HEK293 (cell line): ENCODE data around the gene HES7.
A peak's percentile ranks its signal among the peaks of the same experiment; 100 is the strongest.

Source experiments
- CTCF ChIA-PET: fragments of 350-600 bp; formaldehyde crosslinking; extraction: SDS; loops from one replicate; lab custom pipeline; 2021; ENCODE audit warnings: antibody characterized with exemption; lab: Yijun Ruan, JAX
- POLR2A ChIA-PET: fragments of 300-600 bp; formaldehyde crosslinking; extraction: SDS; loops from one replicate; lab custom pipeline; 2020; ENCODE audit warnings: antibody characterized with exemption, inconsistent platforms; lab: Yijun Ruan, JAX
- H3K27ac ChIP-seq: fragments of 200-500 bp; sonication (Bioruptor generic); 2 replicates; pipeline ENCODE4 v1.5.1; 2014; ENCODE audit warnings: low read depth, low read length, control low read depth, inconsistent platforms; ENCODE audit errors: extremely low read depth
- H3K36me3 ChIP-seq, 2 experiments: fragments of 200-500 bp in 1 of 2; sonication (Bioruptor generic) in 1 of 2; 1 replicate in 1 of 2; 2 replicates in 1 of 2; pipeline ENCODE4 v1.5.1; 2014 to 2017; ENCODE audit warnings: inconsistent platforms in 2 of 2, low read length in 2 of 2; ENCODE audit not compliant: control insufficient read depth in 2 of 2, insufficient read depth in 1 of 2
- H3K4me1 ChIP-seq: fragments of 200-500 bp; sonication (Bioruptor generic); 2 replicates; pipeline ENCODE4 v1.5.1; 2014; ENCODE audit warnings: mild to moderate bottlenecking, low read length, inconsistent platforms; ENCODE audit not compliant: control insufficient read depth, insufficient read depth
- H3K4me3 ChIP-seq: 2 replicates; pipeline ENCODE4 v1.5.1; 2011; ENCODE audit warnings: low read depth, mild to moderate bottlenecking, control low read depth, low read length, moderate library complexity
- H3K9me3 ChIP-seq: fragments of 200-500 bp; sonication (Bioruptor generic); 2 replicates; pipeline ENCODE4 v1.5.1; 2014; ENCODE audit warnings: low read depth, low read length, inconsistent platforms; ENCODE audit not compliant: control insufficient read depth, insufficient read depth
- EGR2 ChIP-seq: fragments of 450-650 bp; formaldehyde crosslinking; IDR thresholded peaks from 2 replicates; pipeline ENCODE4 v1.5.1; 2016; ENCODE audit warnings: low read depth, missing biosample characterization, missing genetic modification characterization
- GLI4 ChIP-seq: fragments of 450-650 bp; formaldehyde crosslinking; IDR thresholded peaks from 2 replicates; pipeline ENCODE4 v1.5.1; 2016; ENCODE audit warnings: missing biosample characterization, missing genetic modification characterization
- HOXD13 ChIP-seq: sonication (generic); formaldehyde crosslinking; IDR thresholded peaks from 2 replicates; pipeline ENCODE4 v1.8.0; 2022; ENCODE audit warnings: missing genetic modification reagents, borderline replicate concordance
- KLF7 ChIP-seq: fragments of 450-650 bp; formaldehyde crosslinking; IDR thresholded peaks from 2 replicates; pipeline ENCODE4 v1.5.1; 2016; ENCODE audit warnings: missing biosample characterization, missing genetic modification characterization, borderline replicate concordance
- REPIN1 ChIP-seq: fragments of 450-650 bp; formaldehyde crosslinking; IDR thresholded peaks from 2 replicates; pipeline ENCODE4 v1.5.1; 2017; ENCODE audit warnings: missing biosample characterization, missing genetic modification characterization, low read depth
- SALL2 ChIP-seq: fragments of 450-650 bp; formaldehyde crosslinking; IDR thresholded peaks from 2 replicates; pipeline ENCODE4 v1.5.0; 2017; ENCODE audit warnings: missing biosample characterization, mild to moderate bottlenecking, missing genetic modification characterization, borderline replicate concordance
- SCRT2 ChIP-seq: fragments of 450-650 bp; formaldehyde crosslinking; IDR thresholded peaks from 2 replicates; pipeline ENCODE4 v1.5.1; 2016; ENCODE audit warnings: missing biosample characterization, missing genetic modification characterization
- YY1 ChIP-seq: fragments of 450-650 bp; formaldehyde crosslinking; IDR thresholded peaks from 2 replicates; pipeline ENCODE4 v1.5.1; 2018; ENCODE audit warnings: missing biosample characterization, missing genetic modification characterization
- ZBTB17 ChIP-seq: fragments of 450-650 bp; formaldehyde crosslinking; IDR thresholded peaks from 2 replicates; pipeline ENCODE4 v1.5.1; 2016; ENCODE audit warnings: missing biosample characterization, missing genetic modification characterization
- ZFP41 ChIP-seq: fragments of 450-650 bp; formaldehyde crosslinking; IDR thresholded peaks from 2 replicates; pipeline ENCODE4 v1.5.1; 2016; ENCODE audit warnings: missing biosample characterization, missing genetic modification characterization, borderline replicate concordance
- ZNF174 ChIP-seq: fragments of 450-650 bp; formaldehyde crosslinking; IDR thresholded peaks from 2 replicates; pipeline ENCODE4 v1.5.0; 2017; ENCODE audit warnings: missing biosample characterization, mild to moderate bottlenecking, missing genetic modification characterization
- ZNF223 ChIP-seq: fragments of 450-650 bp; formaldehyde crosslinking; IDR thresholded peaks from 2 replicates; pipeline ENCODE4 v1.5.1; 2016; ENCODE audit warnings: missing biosample characterization, missing genetic modification characterization
- ZNF324 ChIP-seq: fragments of 450-650 bp; formaldehyde crosslinking; IDR thresholded peaks from 2 replicates; pipeline ENCODE4 v1.5.1; 2016; ENCODE audit warnings: missing biosample characterization, missing genetic modification characterization
- ZNF350 ChIP-seq: fragments of 450-650 bp; formaldehyde crosslinking; IDR thresholded peaks from 2 replicates; pipeline ENCODE4 v1.5.0; 2017; ENCODE audit warnings: missing biosample characterization, mild to moderate bottlenecking, missing genetic modification characterization
- ZNF354C ChIP-seq: fragments of 450-650 bp; formaldehyde crosslinking; IDR thresholded peaks from 2 replicates; pipeline ENCODE4 v1.5.1; 2016; ENCODE audit warnings: missing biosample characterization, missing genetic modification characterization, low read depth, borderline replicate concordance
- ZNF473 ChIP-seq: fragments of 450-650 bp; formaldehyde crosslinking; IDR thresholded peaks from 2 replicates; pipeline ENCODE4 v1.5.1; 2017; ENCODE audit warnings: missing biosample characterization, missing genetic modification characterization
- ZNF548 ChIP-seq: fragments of 450-650 bp; formaldehyde crosslinking; IDR thresholded peaks from 2 replicates; pipeline ENCODE4 v1.5.1; 2016; ENCODE audit warnings: missing biosample characterization, missing genetic modification characterization
- ZNF549 ChIP-seq: fragments of 450-650 bp; IDR thresholded peaks from 2 replicates; pipeline ENCODE4 v1.5.1; 2018; ENCODE audit warnings: missing biosample characterization, missing genetic modification characterization, mild to moderate bottlenecking, inconsistent platforms, moderate library complexity
- ZNF555 ChIP-seq: fragments of 450-650 bp; formaldehyde crosslinking; conservative IDR thresholded peaks from 2 replicates; pipeline ENCODE4 v1.5.1; 2017; ENCODE audit warnings: missing biosample characterization, mild to moderate bottlenecking, missing genetic modification characterization, inconsistent platforms
- ZNF571 ChIP-seq: fragments of 450-650 bp; formaldehyde crosslinking; IDR thresholded peaks from 2 replicates; pipeline ENCODE4 v1.5.0; 2017; ENCODE audit warnings: missing biosample characterization, missing genetic modification characterization
- ZNF610 ChIP-seq: fragments of 450-650 bp; formaldehyde crosslinking; IDR thresholded peaks from 2 replicates; pipeline ENCODE4 v1.5.1; 2016; ENCODE audit warnings: missing biosample characterization, missing genetic modification characterization, borderline replicate concordance
- ZNF626 ChIP-seq: fragments of 450-650 bp; sonication (Bioruptor Pico); formaldehyde crosslinking; IDR thresholded peaks from 2 replicates; pipeline ENCODE4 v1.5.1; 2018; ENCODE audit warnings: missing biosample characterization, missing genetic modification characterization, inconsistent platforms
- ZNF664 ChIP-seq: fragments of 450-650 bp; formaldehyde crosslinking; IDR thresholded peaks from 2 replicates; pipeline ENCODE4 v1.5.1; 2016; ENCODE audit warnings: missing biosample characterization, missing genetic modification characterization
- ZNF747 ChIP-seq: fragments of 450-650 bp; formaldehyde crosslinking; IDR thresholded peaks from 2 replicates; pipeline ENCODE4 v1.5.1; 2016; ENCODE audit warnings: missing biosample characterization, missing genetic modification characterization
- ZNF791 ChIP-seq: fragments of 450-650 bp; formaldehyde crosslinking; IDR thresholded peaks from 2 replicates; pipeline ENCODE4 v1.5.1; 2016; ENCODE audit warnings: missing biosample characterization, missing genetic modification characterization
- TF ChIP-seq, protein P1 (sequence below): fragments of 450-650 bp; formaldehyde crosslinking; IDR thresholded peaks from 2 replicates; pipeline ENCODE4 v1.5.1; 2016; ENCODE audit warnings: missing biosample characterization, missing genetic modification characterization
- TF ChIP-seq, protein P2 (sequence below): fragments of 450-650 bp; formaldehyde crosslinking; IDR thresholded peaks from 2 replicates; pipeline ENCODE4 v1.5.1; 2016; ENCODE audit warnings: missing biosample characterization, missing genetic modification characterization, borderline replicate concordance

HES7 gene

DNA sequence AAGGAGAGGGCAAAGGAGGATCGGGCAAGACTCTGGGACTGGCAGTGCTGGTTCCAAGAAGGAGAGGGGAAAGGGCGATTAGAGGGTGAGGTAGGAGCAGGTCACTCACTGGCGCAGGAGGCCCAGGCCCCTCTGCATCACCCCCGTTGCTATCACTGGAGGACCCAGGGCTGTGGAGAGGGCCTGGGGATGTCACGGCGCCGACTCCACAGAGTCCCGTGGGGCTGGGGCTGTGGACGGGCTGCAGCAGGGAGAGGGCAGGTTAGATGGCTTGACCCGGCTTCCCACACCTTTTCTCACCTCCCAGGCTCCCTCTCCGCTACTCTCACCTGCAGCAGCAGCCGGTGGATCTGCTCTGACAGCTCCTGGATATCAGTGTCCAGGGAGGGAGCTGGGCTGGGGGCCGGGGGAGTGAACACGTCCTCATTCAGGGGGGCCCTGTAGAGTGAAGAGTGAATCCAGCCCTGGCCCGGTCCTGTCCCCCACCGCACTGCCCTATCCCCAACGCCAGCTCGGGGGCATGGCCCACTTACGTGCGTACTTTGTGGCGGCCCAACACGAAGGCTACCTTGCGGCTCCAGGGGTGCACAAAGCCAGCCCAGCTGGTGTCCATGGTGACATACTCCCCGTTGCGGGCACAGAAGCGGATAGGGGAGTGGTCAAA lies 23.4 kb upstream of the HES7 start:
- CTCF ChIA-PET = interaction anchor here (1.1 kb wide), 1 partner anchor 53 kb away, joined by 3 read pairs; no protein-coding TSS in a partner anchor
- H3K27ac ChIP-seq = no peak overlapping the region
- H3K4me1 ChIP-seq = no peaks in the 10 kb centered on the region
- POLR2A ChIA-PET = interaction anchor here (1.0 kb wide), 1 partner anchor 9 kb away, joined by 3 read pairs; no protein-coding TSS in a partner anchor
- no peak overlapping the region for H3K4me3 ChIP-seq
- TF ChIP-seq ZNF626 = no peak
- TF ChIP-seq ZNF610 = no peak
- no peak for TF ChIP-seq ZFP41 (tag by site-specific recombination)
- no peak for TF ChIP-seq ZNF324
- no peak for TF ChIP-seq ZNF354C
- TF ChIP-seq, protein P1, sequence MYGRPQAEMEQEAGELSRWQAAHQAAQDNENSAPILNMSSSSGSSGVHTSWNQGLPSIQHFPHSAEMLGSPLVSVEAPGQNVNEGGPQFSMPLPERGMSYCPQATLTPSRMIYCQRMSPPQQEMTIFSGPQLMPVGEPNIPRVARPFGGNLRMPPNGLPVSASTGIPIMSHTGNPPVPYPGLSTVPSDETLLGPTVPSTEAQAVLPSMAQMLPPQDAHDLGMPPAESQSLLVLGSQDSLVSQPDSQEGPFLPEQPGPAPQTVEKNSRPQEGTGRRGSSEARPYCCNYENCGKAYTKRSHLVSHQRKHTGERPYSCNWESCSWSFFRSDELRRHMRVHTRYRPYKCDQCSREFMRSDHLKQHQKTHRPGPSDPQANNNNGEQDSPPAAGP (tag by site-specific recombination) = no peak
- TF ChIP-seq ZNF549 (tag by site-specific recombination) = no peak
- TF ChIP-seq EGR2 (tag by site-specific recombination) = no peak
- no peak for TF ChIP-seq ZNF747
- TF ChIP-seq KLF7 (tag by site-specific recombination) = no peak
- no peak for TF ChIP-seq REPIN1 (tag by site-specific recombination)
- TF ChIP-seq ZNF350 (tag by site-specific recombination) = no peak
- no peak for TF ChIP-seq HOXD13 (CRISPR knock-in tag)
- TF ChIP-seq, protein P2, sequence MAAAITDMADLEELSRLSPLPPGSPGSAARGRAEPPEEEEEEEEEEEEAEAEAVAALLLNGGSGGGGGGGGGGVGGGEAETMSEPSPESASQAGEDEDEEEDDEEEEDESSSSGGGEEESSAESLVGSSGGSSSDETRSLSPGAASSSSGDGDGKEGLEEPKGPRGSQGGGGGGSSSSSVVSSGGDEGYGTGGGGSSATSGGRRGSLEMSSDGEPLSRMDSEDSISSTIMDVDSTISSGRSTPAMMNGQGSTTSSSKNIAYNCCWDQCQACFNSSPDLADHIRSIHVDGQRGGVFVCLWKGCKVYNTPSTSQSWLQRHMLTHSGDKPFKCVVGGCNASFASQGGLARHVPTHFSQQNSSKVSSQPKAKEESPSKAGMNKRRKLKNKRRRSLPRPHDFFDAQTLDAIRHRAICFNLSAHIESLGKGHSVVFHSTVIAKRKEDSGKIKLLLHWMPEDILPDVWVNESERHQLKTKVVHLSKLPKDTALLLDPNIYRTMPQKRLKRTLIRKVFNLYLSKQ = no peak
- no peak for TF ChIP-seq ZNF223 (tag by site-specific recombination)
- TF ChIP-seq, all 188 proteins: peak for 0
- peaks cover 0 to 73% of the 10 kb centered on the region in 2 experiments; a peak in 1 of 3 replicates for H3K36me3 ChIP-seq
- no peaks in the 10 kb centered on the region for H3K9me3 ChIP-seq

DNA sequence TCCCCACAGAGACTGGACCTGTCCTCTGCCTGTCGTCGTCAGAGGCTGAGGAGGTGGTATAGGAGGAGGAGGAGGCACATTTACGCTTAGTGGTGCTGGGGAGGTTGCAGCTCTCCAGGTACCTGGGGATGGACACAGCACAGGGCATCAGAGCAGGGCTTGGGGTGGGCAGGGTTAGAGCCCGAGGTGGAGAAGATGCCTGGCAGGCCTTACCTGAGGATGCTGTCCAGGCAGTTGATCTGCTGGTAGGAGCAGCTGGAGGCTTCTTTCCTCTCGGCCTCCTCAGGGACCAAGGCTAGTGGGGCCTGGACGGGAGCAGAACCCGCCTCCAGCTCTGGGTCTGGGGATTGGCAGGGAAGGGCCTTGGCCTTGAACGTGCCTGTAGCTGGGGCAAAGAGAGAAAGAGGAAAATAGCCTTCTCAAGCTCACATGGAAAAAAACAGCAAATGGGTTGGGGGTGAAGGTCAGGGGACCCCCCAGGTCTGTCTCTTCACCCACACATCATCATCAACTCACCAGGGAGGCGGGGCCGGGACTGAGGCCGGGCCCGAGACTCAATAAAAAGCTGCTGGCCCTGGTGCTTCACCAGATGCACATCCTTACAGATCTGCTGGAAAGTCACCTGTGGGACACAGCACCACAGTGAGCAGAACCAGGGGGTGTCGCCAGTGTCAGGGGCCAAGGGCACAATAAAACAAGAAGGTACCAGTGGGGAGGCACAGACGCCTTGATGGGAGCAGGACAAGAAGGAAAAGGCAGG lies 22.7 kb upstream of the HES7 start:
- CTCF ChIA-PET = interaction anchor here (0.7 to 2.0 kb wide), 4 partner anchors 16 to 53 kb away, joined by 3 to 4 read pairs (median 3); no protein-coding TSS in a partner anchor
- no peak overlapping the region for H3K27ac ChIP-seq
- POLR2A ChIA-PET = interaction anchor here (1.0 kb wide), 1 partner anchor 64 kb away, joined by 3 read pairs; no protein-coding TSS in a partner anchor
- peaks cover 0 to 79% of the 10 kb centered on the region in 2 experiments; a peak in 1 of 3 replicates for H3K36me3 ChIP-seq
- TF ChIP-seq ZNF548 (tag by site-specific recombination) = no peak
- TF ChIP-seq SCRT2 = 0 out of 2 replicates have a peak, but pooled peaks have one; percentile 11
- no peak overlapping the region for H3K4me3 ChIP-seq
- H3K9me3 ChIP-seq = no peaks in the 10 kb centered on the region
- no peaks in the 10 kb centered on the region for H3K4me1 ChIP-seq

DNA sequence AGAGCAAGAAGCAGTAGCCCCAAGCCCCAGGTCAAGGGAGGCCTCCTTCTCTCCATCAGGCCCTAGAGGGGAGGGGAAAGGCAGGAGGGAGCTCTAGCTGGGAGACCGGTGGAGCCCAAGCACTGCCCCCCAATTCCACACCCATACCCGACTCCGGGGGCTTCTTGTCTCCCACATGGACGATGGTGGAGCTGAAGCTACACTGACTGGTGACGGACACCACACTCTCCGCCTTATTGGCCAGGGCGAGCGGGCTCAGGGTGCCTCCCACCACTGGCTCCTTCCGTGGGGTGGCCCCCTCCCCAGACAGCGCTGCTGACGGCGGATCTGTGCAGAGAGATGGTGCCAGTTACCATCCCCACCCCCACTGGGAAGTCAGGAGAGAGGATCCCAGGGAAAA lies 21.9 kb upstream of the HES7 start:
- H3K27ac ChIP-seq = no peak overlapping the region
- CTCF ChIA-PET = interaction anchor here (0.7 to 2.0 kb wide), 3 partner anchors 19 to 27 kb away, joined by 3 to 4 read pairs (median 3); no protein-coding TSS in a partner anchor
- no peaks in the 10 kb centered on the region for H3K4me1 ChIP-seq
- no peaks in the 10 kb centered on the region for H3K9me3 ChIP-seq
- POLR2A ChIA-PET = interaction anchor here (1.0 kb wide), 1 partner anchor 65 kb away, joined by 3 read pairs; no protein-coding TSS in a partner anchor
- peaks cover 0 to 87% of the 10 kb centered on the region in 2 experiments; a peak in 1 of 3 replicates for H3K36me3 ChIP-seq
- TF ChIP-seq SALL2 (tag by site-specific recombination) (no peak), ZNF174 (tag by site-specific recombination) (no peak), ZNF571 (no peak), ZNF473 (tag by site-specific recombination) (no peak), ZBTB17 (tag by site-specific recombination) (no peak), ZNF664 (tag by site-specific recombination) (no peak), YY1 (tag by site-specific recombination) (no peak), ZNF791 (tag by site-specific recombination) (no peak), ZNF555 (no peak), GLI4 (tag by site-specific recombination) (no peak)
- no peak overlapping the region for H3K4me3 ChIP-seq
